H1 (cell line): Measurements from ENCODE around the gene CWC25. TPM values are rescaled to one million over a fixed set of nuclear protein-coding genes. Genes with fewer than 3 reads are reported as not detected.
A peak's percentile ranks its signal among the peaks of the same experiment; 100 is the strongest.

Source experiments
- CHD2 ChIP-seq: IDR thresholded peaks from 2 replicates; pipeline ENCODE4 v1.6.1; 2012; ENCODE audit warnings: low read length, improper control_type of control experiment
- PHF8 ChIP-seq: fragments of 200-600 bp; sonication (generic); conservative IDR thresholded peaks from 2 replicates; pipeline ENCODE4 v1.7.1; 2012; ENCODE audit warnings: low read depth, mild to moderate bottlenecking, inconsistent platforms, low read length, moderate library complexity
- RNF2 ChIP-seq: fragments of 200-900, 300-1000 bp; sonication (generic); IDR thresholded peaks from 2 replicates; pipeline ENCODE4 v1.7.1; 2016; ENCODE audit warnings: borderline replicate concordance, low read depth, mild to moderate bottlenecking, antibody characterized with exemption, low read length; ENCODE audit not compliant: poor library complexity, severe bottlenecking; ENCODE audit errors: missing control alignments
- YY1 ChIP-seq: IDR thresholded peaks from 2 replicates; pipeline ENCODE4 v1.6.1; 2011; ENCODE audit warnings: low read depth, mild to moderate bottlenecking, low read length
- polyA plus RNA-seq, 7 experiments: library from polyadenylated mRNA; depleted of rRNA in 3 of 7; stranded (reverse) in 5 of 7; unstranded in 2 of 7; fragments of >200 nt in 5 of 7; fragments of 200-250 nt in 2 of 7; gene quantifications; 1 replicate in 5 of 7; 2 replicates in 1 of 7; 4 replicates in 1 of 7; pipeline versions ENCODE4 v1.2.1 to v1.2.3, GENCODE V29; 2011 to 2013; ENCODE audit warnings: missing spikeins in 2 of 7, mixed read lengths in 2 of 7
- total RNA-seq: library from RNA; stranded (reverse); fragmentation: NEBNext Ultra II Directional; extraction: Animal tissue kit (Norgen Biotek cat#: 25700); gene quantifications from 2 replicates; pipeline ENCODE4 v1.2.1, GENCODE V29; 2021

Gene CWC25
- total and polyA plus RNA-seq, 2 of the 8 experiments (the other 6 are each of a cell fraction or from before 2014, with no cell fraction given), result 11.1 to 13.1 TPM

DNA sequence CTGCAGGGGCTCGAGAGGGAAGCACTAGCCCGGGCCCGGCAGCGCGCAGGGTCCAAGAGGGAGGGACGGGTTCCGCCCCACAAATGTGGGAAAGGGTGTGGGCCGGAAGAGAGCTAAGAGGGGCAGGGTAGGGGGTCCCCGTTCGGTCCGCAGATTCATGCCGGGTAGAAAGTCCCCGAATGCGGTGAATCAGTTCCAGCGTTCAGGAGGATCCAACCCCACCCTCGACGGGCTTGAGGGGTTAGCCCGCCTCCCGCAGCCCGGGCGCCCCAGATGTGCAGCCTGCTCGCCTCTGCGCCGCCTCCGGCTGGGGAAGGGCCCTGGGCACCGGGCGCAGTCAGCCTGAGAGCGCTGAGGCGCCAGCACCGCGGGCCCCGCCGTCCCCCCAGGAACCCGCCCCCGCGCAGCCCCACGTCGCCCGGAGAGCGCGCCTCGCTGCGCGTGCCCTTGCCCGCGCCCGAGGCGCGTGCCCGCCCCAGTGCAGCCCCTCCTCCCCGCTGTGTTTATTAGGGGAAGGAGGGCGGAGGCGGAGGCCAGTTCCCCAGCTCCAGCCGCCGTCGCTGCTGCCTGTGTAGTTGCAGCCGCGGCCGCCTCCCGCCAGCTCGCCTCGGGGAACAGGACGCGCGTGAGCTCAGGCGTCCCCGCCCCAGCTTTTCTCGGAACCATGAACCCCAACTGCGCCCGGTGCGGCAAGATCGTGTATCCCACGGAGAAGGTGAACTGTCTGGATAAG lies 44.6 kb upstream of the CWC25 start, which contains the start of gene LASP1 (continued):
- TF ChIP-seq RNF2, result no peak
- TF ChIP-seq YY1, result no peak
- TF ChIP-seq CHD2, result 0 out of 2 replicates have a peak, but pooled peaks have one; percentile 29
- peak; percentile 73; the same call in 1 of the 2 replicates for TF ChIP-seq PHF8
